Ecto neural progenitor cell (in vitro differentiated cells): Measurements from ENCODE around the gene DUXB.
A peak's percentile ranks its signal among the peaks of the same experiment; 100 is the strongest.

Source experiments
- DNase-seq: peaks from one replicate; pipeline ENCODE4 v3.0.0-alpha.2; 2018; ENCODE audit warnings: low spot score

DUXB gene

GRCh38 chr16:75660726-75661302 is 40.4 kb downstream of the DUXB start:
- no peak for DNase-seq

GRCh38 chr16:75660321-75660720 is 40.9 kb downstream of the DUXB start:
- no peak for DNase-seq

DNA sequence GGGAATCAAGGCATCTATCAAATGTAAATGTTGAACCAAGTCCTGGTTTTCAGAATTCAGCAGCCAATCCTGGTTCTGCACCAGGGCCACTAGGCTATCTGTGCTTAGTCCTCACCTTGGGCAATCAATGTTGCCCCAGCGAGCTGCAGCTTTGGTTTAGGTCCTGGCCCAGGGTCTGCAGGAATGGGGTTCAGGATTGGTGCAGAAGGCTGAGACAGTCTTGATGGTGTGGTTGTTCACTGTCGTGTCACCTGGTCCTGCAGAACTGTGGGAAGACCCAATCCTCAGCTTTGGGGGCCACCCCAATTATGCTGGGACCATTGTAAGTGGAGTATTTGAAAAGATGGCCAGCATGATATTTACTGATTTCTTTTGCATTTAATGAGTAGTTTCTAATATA is 43.1 kb downstream of the DUXB start:
- DNase-seq: no peak

DNA sequence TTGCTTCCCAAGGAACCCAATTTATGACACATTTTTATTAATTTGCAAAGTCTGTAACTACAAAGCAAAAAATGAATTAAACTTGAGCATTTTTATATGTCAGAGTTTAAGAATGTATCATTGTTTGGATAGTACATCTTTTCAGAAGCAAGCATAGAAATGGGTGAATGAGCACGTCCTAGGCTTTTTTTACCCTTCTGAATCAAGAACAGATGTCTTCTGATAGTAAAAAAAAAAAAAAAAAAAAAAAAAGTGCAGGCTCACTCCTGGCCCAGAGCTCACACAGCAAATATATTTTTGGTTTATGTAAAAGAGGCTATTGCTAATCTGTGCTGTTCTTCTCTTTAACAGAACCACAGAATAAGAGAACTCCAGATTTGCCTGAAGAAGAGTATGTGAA is 47.3 kb downstream of the DUXB start:
- no peak for DNase-seq

DNA sequence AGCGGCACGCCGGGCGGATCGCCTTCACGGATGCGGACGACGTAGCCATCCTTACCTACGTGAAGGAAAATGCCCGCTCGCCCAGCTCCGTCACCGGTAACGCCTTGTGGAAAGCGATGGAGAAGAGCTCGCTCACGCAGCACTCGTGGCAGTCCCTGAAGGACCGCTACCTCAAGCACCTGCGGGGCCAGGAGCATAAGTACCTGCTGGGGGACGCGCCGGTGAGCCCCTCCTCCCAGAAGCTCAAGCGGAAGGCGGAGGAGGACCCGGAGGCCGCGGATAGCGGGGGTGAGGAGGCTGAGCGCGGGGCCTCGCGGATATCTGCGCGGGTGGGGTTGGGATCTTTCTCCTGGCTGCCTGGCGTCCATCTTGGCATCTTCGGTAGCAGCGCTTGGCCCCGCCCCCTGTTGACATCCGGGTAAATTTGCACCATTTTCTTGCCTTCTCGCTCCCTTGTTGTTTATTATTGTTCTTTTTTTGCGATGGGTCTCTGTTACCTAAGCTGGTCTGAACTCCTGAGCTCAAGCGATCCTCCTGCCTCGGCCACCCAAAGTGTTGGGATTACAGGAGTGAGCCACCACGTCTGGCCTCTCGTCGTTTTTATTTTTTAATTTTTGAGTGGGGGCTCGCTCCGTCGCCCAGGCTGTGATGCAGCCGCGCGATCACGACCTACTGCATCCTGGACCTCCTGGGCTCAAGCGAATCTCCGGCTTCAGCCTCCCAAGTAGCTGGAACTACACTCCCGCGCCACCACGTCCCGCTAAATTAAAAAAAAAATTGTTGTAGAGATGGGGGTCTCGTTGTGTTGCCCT is 52.8 kb downstream of the DUXB start:
- peak; percentile 83 for DNase-seq

- peak; percentile 93 for DNase-seq
Observed at GRCh38 chr16:75647492-75648264, 53.6 kb downstream of the DUXB start, which contains the start of the genes KARS1 and TERF2IP. Gene KARS1, minus strand, starts transcription at chr16:75647665. Its CDS starts 26 bp downstream, at chr16:75647639. Gene TERF2IP, plus strand, starts transcription at chr16:75647773. Its CDS starts 110 bp downstream, at chr16:75647883.

- no peak for DNase-seq
Observed at GRCh38 chr16:75647112-75647491, 54.2 kb downstream of the DUXB start.

GRCh38 chr16:75644240-75645012 is 56.8 kb downstream of the DUXB start:
- no peak for DNase-seq
